Fibroblast of mammary gland (primary cell): ENCODE results near the gene LEKR1.
"Not testable (repeated sequence)": the region's sequence is repeated elsewhere in the genome, so short reads cannot be mapped to it uniquely, and the experiment has no call there.

Experiments
- DNase-seq: peaks from one replicate; pipeline ENCODE4 v3.0.0-alpha.2; 2010; ENCODE audit warnings: low read depth
- H3K4me3 ChIP-seq: 2 replicates; pipeline ENCODE4 v1.5.1; 2011; ENCODE audit warnings: low read depth, mild to moderate bottlenecking, low read length, moderate library complexity; ENCODE audit not compliant: control insufficient read depth
- CTCF ChIP-seq: conservative IDR thresholded peaks from 2 replicates; pipeline ENCODE4 v1.5.1; 2011; ENCODE audit warnings: low read depth, low read length, inconsistent platforms; ENCODE audit not compliant: control insufficient read depth, insufficient read depth

The LEKR1 gene

GRCh38 chr3:156793400-156793799 lies 32.8 kb upstream of the LEKR1 start:
- H3K4me3 ChIP-seq = no peak overlapping the region
- no peak for DNase-seq
- no peak for TF ChIP-seq CTCF

- TF ChIP-seq CTCF = no peak
- no peak overlapping the region for H3K4me3 ChIP-seq
- no peak for DNase-seq
Observed at GRCh38 chr3:156793851-156794250, 32.3 kb upstream of the LEKR1 start.

GRCh38 chr3:156795890-156796481 lies 30.2 kb upstream of the LEKR1 start:
- TF ChIP-seq CTCF = no peak
- DNase-seq = peak; percentile 84
- no peak overlapping the region for H3K4me3 ChIP-seq

GRCh38 chr3:156797368-156797767 lies 28.8 kb upstream of the LEKR1 start:
- H3K4me3 ChIP-seq = no peak overlapping the region
- DNase-seq = no peak
- no peak for TF ChIP-seq CTCF

GRCh38 chr3:156800287-156800686 lies 25.9 kb upstream of the LEKR1 start:
- H3K4me3 ChIP-seq, DNase-seq: not testable (repeated sequence)

- TF ChIP-seq CTCF = no peak
- no peak overlapping the region for H3K4me3 ChIP-seq
- no peak for DNase-seq
Observed at GRCh38 chr3:156801746-156802145, 24.4 kb upstream of the LEKR1 start.

GRCh38 chr3:156802821-156803606 lies 23.1 kb upstream of the LEKR1 start:
- no peak overlapping the region for H3K4me3 ChIP-seq
- no peak for DNase-seq
- no peak for TF ChIP-seq CTCF
